Measurements from ENCODE around the gene CLK3. TPM values are rescaled to one million over a fixed set of nuclear protein-coding genes. Genes with fewer than 3 reads are reported as not detected.

CLK3 gene
- total RNA-seq, 1 donor from 2014 or later, result 89.1 TPM

- Histone ChIP-seq H3K36me3 (peaks cover 0 to 66% of the 10 kb centered on the region in 2 donors), H3K4me1 (peaks cover 51% of the 10 kb centered on the region)
These were observed 5.3 kb downstream of the CLK3 start for GRCh38 chr15:74620636-74621545.

GRCh38 chr15:74621546-74621920 is 5.9 kb downstream of the CLK3 start:
- intact Hi-C loops (cut with DNase I), result no loop called here
- H3K27me3 ChIP-seq, result no peaks in the 10 kb centered on the region
- H3K36me3 ChIP-seq, result peaks cover 0 to 72% of the 10 kb centered on the region in 2 donors
- H3K4me1 ChIP-seq, result peaks cover 47% of the 10 kb centered on the region
- no peak overlapping the region for H3K27ac ChIP-seq
- no peaks in the 10 kb centered on the region for H3K9me3 ChIP-seq
- no peak for TF ChIP-seq POLR2AphosphoS5 (IDR thresholded peaks at IDR 0.05; ENCODE audit: insufficient read depth in 1 of 2, low read depth in 1 of 2)
- no peak for TF ChIP-seq CTCF (IDR thresholded peaks at IDR 0.05)
- no peak for TF ChIP-seq POLR2A (IDR thresholded peaks at IDR 0.05)
- no peak for DNase-seq (ENCODE audit: extremely low spot score in 2 of 2)
- H3K4me3 ChIP-seq, result no peak overlapping the region

More at GRCh38 chr15:74620636-74621545, 5.3 kb downstream of the CLK3 start:
- Histone ChIP-seq H3K27ac (no peak overlapping the region), H3K4me3 (no peak overlapping the region), H3K9me3 (no peaks in the 10 kb centered on the region), H3K27me3 (no peaks in the 10 kb centered on the region)
- TF ChIP-seq CTCF (IDR thresholded peaks at IDR 0.05), result peak in 2 of 3 experiments; percentile 38 to 43
- TF ChIP-seq POLR2A (IDR thresholded peaks at IDR 0.05), result no peak
- TF ChIP-seq POLR2AphosphoS5 (IDR thresholded peaks at IDR 0.05; ENCODE audit: insufficient read depth in 1 of 2, low read depth in 1 of 2), result no peak
- intact Hi-C loops (cut with DNase I), result no loop called here
- DNase-seq (ENCODE audit: extremely low spot score in 2 of 2), result no peak

GRCh38 chr15:74621936-74622335 is 6.3 kb downstream of the CLK3 start:
- no peak overlapping the region for H3K27ac ChIP-seq
- peaks cover 42% of the 10 kb centered on the region for H3K4me1 ChIP-seq
- TF ChIP-seq POLR2AphosphoS5 (IDR thresholded peaks at IDR 0.05; ENCODE audit: insufficient read depth in 1 of 2, low read depth in 1 of 2) (no peak), CTCF (IDR thresholded peaks at IDR 0.05) (no peak), POLR2A (IDR thresholded peaks at IDR 0.05) (no peak)

GRCh38 chr15:74622758-74623157 is 7.1 kb downstream of the CLK3 start:
- no peak for TF ChIP-seq CTCF (IDR thresholded peaks at IDR 0.05)
- no peak for TF ChIP-seq POLR2AphosphoS5 (IDR thresholded peaks at IDR 0.05; ENCODE audit: insufficient read depth in 1 of 2, low read depth in 1 of 2)
- no peak for TF ChIP-seq POLR2A (IDR thresholded peaks at IDR 0.05)
- no peak overlapping the region for H3K27ac ChIP-seq
- intact Hi-C loops (cut with DNase I), result no loop called here
- no peak for DNase-seq (ENCODE audit: extremely low spot score in 2 of 2)
- peaks cover 0 to 84% of the 10 kb centered on the region in 2 donors for H3K36me3 ChIP-seq
- H3K4me1 ChIP-seq, result peaks cover 34% of the 10 kb centered on the region
- no peaks in the 10 kb centered on the region for H3K27me3 ChIP-seq
- no peak overlapping the region for H3K4me3 ChIP-seq
- no peaks in the 10 kb centered on the region for H3K9me3 ChIP-seq

More at GRCh38 chr15:74621936-74622335, 6.3 kb downstream of the CLK3 start:
- H3K9me3 ChIP-seq, result no peaks in the 10 kb centered on the region
- intact Hi-C loops (cut with DNase I), result no loop called here
- no peak overlapping the region for H3K4me3 ChIP-seq
- H3K27me3 ChIP-seq, result no peaks in the 10 kb centered on the region
- H3K36me3 ChIP-seq, result peaks cover 0 to 76% of the 10 kb centered on the region in 2 donors
- no peak for DNase-seq (ENCODE audit: extremely low spot score in 2 of 2)

Data from vagina (tissue), 2 donors.